Nephron (organoid): ENCODE measurements around the gene CSTB.

ENCODE experiments used
- H3K27ac Mint-ChIP-seq, 3 experiments: 2 replicates each; pipeline ENCODE4 v1.8.0; 2020; ENCODE audit warnings: mixed read lengths in 3 of 3, mild to moderate bottlenecking in 2 of 3, moderate library complexity in 1 of 3
- H3K27me3 Mint-ChIP-seq: 2 replicates; pipeline ENCODE4 v1.8.0; 2021; ENCODE audit warnings: low read depth, mild to moderate bottlenecking, moderate library complexity, mixed read lengths
- H3K36me3 Mint-ChIP-seq: 2 replicates; pipeline ENCODE4 v1.8.0; 2020; ENCODE audit warnings: low read depth, mixed read lengths
- H3K4me1 Mint-ChIP-seq: 2 replicates; pipeline ENCODE4 v1.8.0; 2020; ENCODE audit warnings: mixed read lengths
- H3K4me3 Mint-ChIP-seq, 3 experiments: 2 replicates each; pipeline ENCODE4 v1.8.0; 2020; ENCODE audit warnings: mild to moderate bottlenecking in 3 of 3, mixed read lengths in 3 of 3, moderate library complexity in 2 of 3
- H3K9me3 Mint-ChIP-seq: 2 replicates; pipeline ENCODE4 v1.8.0; 2020; ENCODE audit warnings: mixed read lengths
- CTCF ChIP-seq, 3 experiments: fragments of 200-600 bp; sonication (generic); IDR thresholded peaks; one replicate each; pipeline ENCODE4 v1.5.0; 2021; ENCODE audit warnings: antibody characterized with exemption in 3 of 3; ENCODE audit not compliant: unreplicated experiment in 3 of 3

The CSTB gene

GRCh38 chr21:43808367-43808766 lies 32.3 kb upstream of the CSTB start:
- H3K4me1 Mint-ChIP-seq, result peaks cover 4% of the 10 kb centered on the region
- H3K27ac Mint-ChIP-seq, result no peak overlapping the region
- TF ChIP-seq CTCF (IDR thresholded peaks at IDR 0.05; ENCODE audit: unreplicated experiment in 3 of 3), result no peak
- peaks cover 7% of the 10 kb centered on the region for H3K36me3 Mint-ChIP-seq
- H3K4me3 Mint-ChIP-seq, result no peak overlapping the region
- no peaks in the 10 kb centered on the region for H3K9me3 Mint-ChIP-seq
- H3K27me3 Mint-ChIP-seq, result no peaks in the 10 kb centered on the region

- Mint-ChIP-seq H3K4me3 (no peak overlapping the region), H3K27ac (no peak overlapping the region), H3K4me1 (no peaks in the 10 kb centered on the region), H3K27me3 (no peaks in the 10 kb centered on the region), H3K36me3 (peaks cover 28% of the 10 kb centered on the region), H3K9me3 (no peaks in the 10 kb centered on the region)
- no peak for TF ChIP-seq CTCF (IDR thresholded peaks at IDR 0.05; ENCODE audit: unreplicated experiment in 3 of 3)
These were observed 30.1 kb upstream of the CSTB start for GRCh38 chr21:43806017-43806710.

GRCh38 chr21:43805275-43805800 lies 29.2 kb upstream of the CSTB start:
- no peaks in the 10 kb centered on the region for H3K9me3 Mint-ChIP-seq
- no peak overlapping the region for H3K27ac Mint-ChIP-seq
- no peaks in the 10 kb centered on the region for H3K27me3 Mint-ChIP-seq
- H3K4me1 Mint-ChIP-seq, result no peaks in the 10 kb centered on the region
- TF ChIP-seq CTCF (IDR thresholded peaks at IDR 0.05; ENCODE audit: unreplicated experiment in 3 of 3), result no peak
- H3K4me3 Mint-ChIP-seq, result no peak overlapping the region
- peaks cover 36% of the 10 kb centered on the region for H3K36me3 Mint-ChIP-seq

GRCh38 chr21:43803558-43804300 lies 27.6 kb upstream of the CSTB start:
- Mint-ChIP-seq H3K36me3 (peaks cover 41% of the 10 kb centered on the region), H3K27ac (no peak overlapping the region), H3K27me3 (no peaks in the 10 kb centered on the region), H3K4me1 (no peaks in the 10 kb centered on the region), H3K9me3 (no peaks in the 10 kb centered on the region), H3K4me3 (no peak overlapping the region)
- no peak for TF ChIP-seq CTCF (IDR thresholded peaks at IDR 0.05; ENCODE audit: unreplicated experiment in 3 of 3)

- no peaks in the 10 kb centered on the region for H3K9me3 Mint-ChIP-seq
- no peak overlapping the region for H3K27ac Mint-ChIP-seq
- H3K27me3 Mint-ChIP-seq, result no peaks in the 10 kb centered on the region
- H3K4me3 Mint-ChIP-seq, result no peak overlapping the region
- H3K36me3 Mint-ChIP-seq, result peaks cover 47% of the 10 kb centered on the region
- H3K4me1 Mint-ChIP-seq, result no peaks in the 10 kb centered on the region
- TF ChIP-seq CTCF (IDR thresholded peaks at IDR 0.05; ENCODE audit: unreplicated experiment in 3 of 3), result no peak
These were observed 26.7 kb upstream of the CSTB start for GRCh38 chr21:43802713-43803313.
